Activated CD8-positive, alpha-beta T cell treated with anti-CD3 and anti-CD28 coated beads for 36 hours (primary cell): Measurements from ENCODE around the gene TPSB2. TPM values are rescaled to one million over a fixed set of nuclear protein-coding genes. Genes with fewer than 3 reads are reported as not detected.

ENCODE experiments used
- ATAC-seq: fragments of 200-7000 bp; cut with Tn5 transposase; one replicate; pipeline ENCODE4 v1.10.0; 2021; ENCODE audit warnings: mild to moderate bottlenecking, moderate library complexity
- CTCF ChIA-PET: fragments of 350-600 bp; sonication (Branson Sonifier 250); formaldehyde crosslinking; loops from one replicate; lab custom pipeline; 2021; ENCODE audit warnings: antibody characterized with exemption; lab: Charles Lee
- POLR2A ChIA-PET: fragments of 350-600 bp; sonication (Branson Sonifier 250); formaldehyde crosslinking; loops from one replicate; lab custom pipeline; 2021; ENCODE audit warnings: antibody characterized with exemption; lab: Charles Lee
- DNase-seq: peaks from one replicate; pipeline ENCODE4 v3.0.0-alpha.2; 2020
- H3K27ac Mint-ChIP-seq: one replicate; pipeline ENCODE4 v1.8.0; 2021; ENCODE audit warnings: mild to moderate bottlenecking, mixed read lengths
- H3K27me3 Mint-ChIP-seq: one replicate; pipeline ENCODE4 v1.8.0; 2021; ENCODE audit warnings: mixed read lengths
- H3K36me3 Mint-ChIP-seq: one replicate; pipeline ENCODE4 v1.8.0; 2021; ENCODE audit warnings: low read depth, mixed read lengths
- H3K4me1 Mint-ChIP-seq: one replicate; pipeline ENCODE4 v1.8.0; 2021; ENCODE audit warnings: low read depth, mixed read lengths
- H3K4me3 Mint-ChIP-seq: one replicate; pipeline ENCODE4 v1.8.0; 2021; ENCODE audit warnings: mild to moderate bottlenecking, moderate library complexity, mixed read lengths
- H3K9me3 Mint-ChIP-seq: one replicate; pipeline ENCODE4 v1.8.0; 2021; ENCODE audit warnings: mixed read lengths
- CTCF ChIP-seq: fragments of 200-600 bp; IDR thresholded peaks from one replicate; pipeline ENCODE4 v1.8.0; 2022; ENCODE audit warnings: antibody characterized with exemption, mild to moderate bottlenecking
- intact Hi-C: fragments of 100-400 bp; cut with micrococcal nuclease; formaldehyde crosslinking; loops from one replicate; pipeline ENCODE4 v1.10.0; 2022
- total RNA-seq, 2 experiments: library from RNA; stranded (reverse); gene quantifications; one replicate each; pipeline ENCODE4 v1.2.3, GENCODE V29; 2021

Gene TPSB2
- total RNA-seq, 2 experiments from 2014 or later: not detected

GRCh38 chr16:1221628-1222552 is 8.1 kb downstream of the TPSB2 start:
- ChIA-PET CTCF (no interaction called here), POLR2A (no interaction called here)
- TF ChIP-seq CTCF: no peak
- Mint-ChIP-seq H3K4me1 (no peaks in the 10 kb centered on the region), H3K4me3 (no peak overlapping the region), H3K27ac (no peak overlapping the region), H3K36me3 (no peaks in the 10 kb centered on the region), H3K9me3 (no peaks in the 10 kb centered on the region), H3K27me3 (no peaks in the 10 kb centered on the region)
- ATAC-seq: no peak
- intact Hi-C loops: no loop called here
- no peak for DNase-seq

- Mint-ChIP-seq H3K27me3 (no peaks in the 10 kb centered on the region), H3K36me3 (no peaks in the 10 kb centered on the region), H3K9me3 (no peaks in the 10 kb centered on the region), H3K4me1 (no peaks in the 10 kb centered on the region), H3K27ac (no peak overlapping the region), H3K4me3 (no peak overlapping the region)
- intact Hi-C loops: no loop called here
- ChIA-PET POLR2A (no interaction called here), CTCF (no interaction called here)
- no peak for ATAC-seq
- TF ChIP-seq CTCF: no peak
- DNase-seq: no peak
Observed at GRCh38 chr16:1220841-1221627, 8.9 kb downstream of the TPSB2 start.

- H3K4me1 Mint-ChIP-seq: no peaks in the 10 kb centered on the region
- no peak overlapping the region for H3K27ac Mint-ChIP-seq
- intact Hi-C loops: no loop called here
- no peaks in the 10 kb centered on the region for H3K9me3 Mint-ChIP-seq
- POLR2A ChIA-PET: no interaction called here
- no peak for TF ChIP-seq CTCF
- H3K36me3 Mint-ChIP-seq: no peaks in the 10 kb centered on the region
- no peak overlapping the region for H3K4me3 Mint-ChIP-seq
- CTCF ChIA-PET: no interaction called here
- no peak for DNase-seq
- no peak for ATAC-seq
- no peaks in the 10 kb centered on the region for H3K27me3 Mint-ChIP-seq
Observed at GRCh38 chr16:1220098-1220728, 9.8 kb downstream of the TPSB2 start.

GRCh38 chr16:1218930-1219611 is 10.9 kb downstream of the TPSB2 start:
- Mint-ChIP-seq H3K36me3 (no peaks in the 10 kb centered on the region), H3K4me3 (no peak overlapping the region), H3K27me3 (no peaks in the 10 kb centered on the region), H3K27ac (no peak overlapping the region), H3K4me1 (no peaks in the 10 kb centered on the region), H3K9me3 (no peaks in the 10 kb centered on the region)
- POLR2A ChIA-PET: no interaction called here
- intact Hi-C loops: no loop called here
- TF ChIP-seq CTCF: no peak
- ATAC-seq (no peak), DNase-seq (no peak)
- CTCF ChIA-PET: no interaction called here
